Cardiac fibroblast (primary cell): ENCODE data around the gene RPGRIP1L.

Experiments used
- DNase-seq, 2 donors: peaks; one replicate each; pipeline versions ENCODE4 v3.0.0 to v3.0.0-alpha.2; 2010; ENCODE audit warnings: low read depth in 2 of 2
- H3K4me3 ChIP-seq, 2 donors: replicated peaks in 1 of 2; 1 replicate in 1 of 2; 2 replicates in 1 of 2; pipeline ENCODE4 v1.5.1; 2011; ENCODE audit warnings: low read depth in 2 of 2, low read length in 2 of 2, mild to moderate bottlenecking in 2 of 2, moderate library complexity in 1 of 2
- CTCF ChIP-seq: IDR thresholded peaks from one replicate; pipeline ENCODE4 v1.5.1; 2011; ENCODE audit warnings: low read depth, mild to moderate bottlenecking, low read length, inconsistent platforms

Gene RPGRIP1L

GRCh38 chr16:53614346-53614745, 89.3 kb downstream of the RPGRIP1L start:
- no peak for TF ChIP-seq CTCF
- H3K4me3 ChIP-seq = no peak overlapping the region
- peak; percentile 17 to 72 for DNase-seq

GRCh38 chr16:53612003-53612402, 91.7 kb downstream of the RPGRIP1L start:
- no peak overlapping the region for H3K4me3 ChIP-seq
- no peak for TF ChIP-seq CTCF
- no peak for DNase-seq

GRCh38 chr16:53611179-53611696, 92.4 kb downstream of the RPGRIP1L start:
- TF ChIP-seq CTCF = no peak
- no peak overlapping the region for H3K4me3 ChIP-seq
- DNase-seq = peak in 1 of 2 donors; percentile 11

GRCh38 chr16:53609536-53609935, 94.1 kb downstream of the RPGRIP1L start:
- no peak for DNase-seq
- no peak for TF ChIP-seq CTCF

GRCh38 chr16:53608094-53608493, 95.6 kb downstream of the RPGRIP1L start:
- no peak for DNase-seq
- H3K4me3 ChIP-seq = no peak overlapping the region
- TF ChIP-seq CTCF = no peak

More at GRCh38 chr16:53609536-53609935, 94.1 kb downstream of the RPGRIP1L start:
- H3K4me3 ChIP-seq = no peak overlapping the region

GRCh38 chr16:53605831-53606400, 97.7 kb downstream of the RPGRIP1L start:
- peak in 1 of 2 donors; percentile 8 for DNase-seq
- TF ChIP-seq CTCF = no peak
- no peak overlapping the region for H3K4me3 ChIP-seq

GRCh38 chr16:53605356-53605755, 98.3 kb downstream of the RPGRIP1L start:
- H3K4me3 ChIP-seq = no peak overlapping the region
- TF ChIP-seq CTCF = no peak
- DNase-seq = no peak
